WTC11 (cell line): ENCODE measurements around the gene MAP1LC3B. TPM values are rescaled to one million over a fixed set of nuclear protein-coding genes. Genes with fewer than 3 reads are reported as not detected.

Experiments
- ATAC-seq: fragments of 200-7000 bp; cut with Tn5 transposase; 2 replicates; pipeline ENCODE4 v1.10.0; 2021; ENCODE audit warnings: mild to moderate bottlenecking, moderate library complexity
- Bru-seq: library from RNA; stranded (reverse); fragments of 400-500 nt; gene quantifications from one replicate; lab custom pipeline; 2021; lab: Mats Ljungman, UMichigan
- CTCF ChIA-PET: fragments of 300-600 bp; sonication (Branson Sonifier 250); formaldehyde crosslinking; loops from one replicate; lab custom pipeline; 2021; ENCODE audit warnings: antibody characterized with exemption; lab: Charles Lee
- POLR2A ChIA-PET: fragments of 350-600 bp; sonication (Branson Sonifier 250); formaldehyde crosslinking; loops from one replicate; lab custom pipeline; 2021; ENCODE audit warnings: antibody characterized with exemption; lab: Charles Lee
- DNase-seq: peaks from one replicate; pipeline ENCODE4 v3.0.0; 2021; ENCODE audit warnings: low spot score
- H3K27ac Mint-ChIP-seq: 2 replicates; pipeline ENCODE4 v1.8.0; 2021; ENCODE audit warnings: mixed read lengths
- H3K27me3 Mint-ChIP-seq: 2 replicates; pipeline ENCODE4 v1.8.0; 2021; ENCODE audit warnings: low read depth, mild to moderate bottlenecking, moderate library complexity, mixed read lengths
- H3K36me3 Mint-ChIP-seq: 2 replicates; pipeline ENCODE4 v1.8.0; 2021; ENCODE audit warnings: mixed read lengths
- H3K4me1 Mint-ChIP-seq: 2 replicates; pipeline ENCODE4 v1.8.0; 2022; ENCODE audit warnings: mixed read lengths
- H3K4me3 Mint-ChIP-seq: 2 replicates; pipeline ENCODE4 v1.8.0; 2021; ENCODE audit warnings: mild to moderate bottlenecking, moderate library complexity, mixed read lengths
- H3K9me3 Mint-ChIP-seq: 2 replicates; pipeline ENCODE4 v1.8.0; 2021; ENCODE audit warnings: mixed read lengths
- CBFB ChIP-seq: sonication (generic); formaldehyde crosslinking; IDR thresholded peaks from 2 replicates; pipeline ENCODE4 v1.8.1; 2022; ENCODE audit warnings: mild to moderate bottlenecking, low read depth, missing genetic modification reagents
- E2F1 ChIP-seq: sonication (generic); formaldehyde crosslinking; IDR thresholded peaks from 2 replicates; pipeline ENCODE4 v1.8.0; 2022; ENCODE audit warnings: mild to moderate bottlenecking, missing genetic modification reagents
- E2F5 ChIP-seq: sonication (generic); formaldehyde crosslinking; IDR thresholded peaks from 2 replicates; pipeline ENCODE4 v1.8.1; 2022; ENCODE audit warnings: mild to moderate bottlenecking, moderate library complexity, missing genetic modification reagents
- EMX1 ChIP-seq: fragments of 250-450 bp; sonication (Bioruptor Pico); IDR thresholded peaks from 2 replicates; pipeline ENCODE4 v1.8.0; 2021; ENCODE audit warnings: mild to moderate bottlenecking
- ESRRA ChIP-seq: sonication (generic); formaldehyde crosslinking; IDR thresholded peaks from 2 replicates; pipeline ENCODE4 v1.8.1; 2022; ENCODE audit warnings: mild to moderate bottlenecking, missing genetic modification reagents, borderline replicate concordance
- ETV6 ChIP-seq: sonication (generic); formaldehyde crosslinking; IDR thresholded peaks from 2 replicates; pipeline ENCODE4 v1.8.1; 2022; ENCODE audit warnings: mild to moderate bottlenecking, missing genetic modification reagents
- FOXP1 ChIP-seq: sonication (generic); formaldehyde crosslinking; IDR thresholded peaks from 2 replicates; pipeline ENCODE4 v1.8.0; 2022; ENCODE audit warnings: missing genetic modification reagents, mild to moderate bottlenecking, moderate library complexity, borderline replicate concordance
- GTF2I ChIP-seq: fragments of 250-450 bp; sonication (Bioruptor Pico); conservative IDR thresholded peaks from 2 replicates; pipeline ENCODE4 v1.4.0; 2021; ENCODE audit warnings: mild to moderate bottlenecking
- HMGXB4 ChIP-seq: sonication (generic); formaldehyde crosslinking; IDR thresholded peaks from 2 replicates; pipeline ENCODE4 v1.8.1; 2023; ENCODE audit warnings: mild to moderate bottlenecking, moderate library complexity, missing genetic modification reagents
- JUN ChIP-seq: sonication (generic); formaldehyde crosslinking; IDR thresholded peaks from 2 replicates; pipeline ENCODE4 v1.8.0; 2023; ENCODE audit warnings: mild to moderate bottlenecking, missing genetic modification reagents
- KAT7 ChIP-seq: sonication (generic); formaldehyde crosslinking; IDR thresholded peaks from 2 replicates; pipeline ENCODE4 v1.8.1; 2023; ENCODE audit warnings: missing genetic modification reagents, mild to moderate bottlenecking, borderline replicate concordance
- MLX ChIP-seq: sonication (generic); formaldehyde crosslinking; IDR thresholded peaks from 2 replicates; pipeline ENCODE4 v1.8.1; 2023; ENCODE audit warnings: mild to moderate bottlenecking, missing genetic modification reagents, moderate library complexity
- NFE2L1 ChIP-seq: sonication (generic); formaldehyde crosslinking; IDR thresholded peaks from 2 replicates; pipeline ENCODE4 v1.8.1; 2023; ENCODE audit warnings: missing genetic modification reagents
- NFYB ChIP-seq: sonication (generic); formaldehyde crosslinking; conservative IDR thresholded peaks from 2 replicates; pipeline ENCODE4 v1.8.0; 2022; ENCODE audit warnings: low read depth, missing genetic modification reagents
- NR2C2 ChIP-seq: sonication (generic); formaldehyde crosslinking; IDR thresholded peaks from 2 replicates; pipeline ENCODE4 v1.8.0; 2022; ENCODE audit warnings: mild to moderate bottlenecking, missing genetic modification reagents
- SOX15 ChIP-seq: fragments of 250-450 bp; sonication (Bioruptor Pico); IDR thresholded peaks from 2 replicates; pipeline ENCODE4 v1.9.0; 2021; ENCODE audit warnings: mild to moderate bottlenecking
- SP1 ChIP-seq: sonication (generic); formaldehyde crosslinking; conservative IDR thresholded peaks from 2 replicates; pipeline ENCODE4 v1.8.1; 2022; ENCODE audit warnings: missing genetic modification reagents
- TEAD1 ChIP-seq: sonication (generic); formaldehyde crosslinking; IDR thresholded peaks from 2 replicates; pipeline ENCODE4 v1.8.0; 2022; ENCODE audit warnings: mild to moderate bottlenecking, missing genetic modification reagents
- TEAD4 ChIP-seq: sonication (generic); formaldehyde crosslinking; IDR thresholded peaks from 2 replicates; pipeline ENCODE4 v1.8.0; 2022; ENCODE audit warnings: mild to moderate bottlenecking, missing genetic modification reagents
- USF2 ChIP-seq: sonication (generic); formaldehyde crosslinking; IDR thresholded peaks from 2 replicates; pipeline ENCODE4 v1.8.1; 2023; ENCODE audit warnings: mild to moderate bottlenecking, missing genetic modification reagents, moderate library complexity
- ZNF138 ChIP-seq: sonication (generic); formaldehyde crosslinking; conservative IDR thresholded peaks from 2 replicates; pipeline ENCODE4 v1.8.1; 2022; ENCODE audit warnings: mild to moderate bottlenecking, moderate library complexity, missing genetic modification reagents
- ZNF232 ChIP-seq: sonication (generic); formaldehyde crosslinking; IDR thresholded peaks from 2 replicates; pipeline ENCODE4 v1.8.0; 2022; ENCODE audit warnings: mild to moderate bottlenecking, missing genetic modification reagents
- ZNF416 ChIP-seq: fragments of 250-450 bp; sonication (Bioruptor Pico); IDR thresholded peaks from 2 replicates; pipeline ENCODE4 v1.9.0; 2021; ENCODE audit warnings: mild to moderate bottlenecking, inconsistent platforms
- ZNF532 ChIP-seq: fragments of 250-450 bp; sonication (Bioruptor Pico); IDR thresholded peaks from 2 replicates; pipeline ENCODE4 v1.9.0; 2021; ENCODE audit warnings: mild to moderate bottlenecking, borderline replicate concordance
- long read RNA-seq, 3 experiments: library from RNA in 1 of 3; library from capped mRNA in 1 of 3; library from polyadenylated mRNA in 1 of 3; unstranded in 2 of 3; stranded (forward) in 1 of 3; transcript quantifications; one replicate each; pipeline ENCODE4 v2.0.0, GENCODE V29; 2021
- total RNA-seq: library from RNA; stranded (reverse); gene quantifications from 3 replicates; pipeline ENCODE4 v1.2.3, GENCODE V29; 2021

MAP1LC3B gene
- total RNA-seq, result 40.1 to 46.9 TPM (median 43.2 TPM) in 3 replicates
- Bru-seq, nascent RNA, result percentile 79 among the genes with signal in this experiment
- long read RNA-seq, experiment 1, transcript MAP1LC3B-201 (4 exons, 2,688 nt), result major isoform, 239 of 266 reads
- long read RNA-seq, experiment 1, partial matches to known transcripts, result 2 of 266 reads
- long read RNA-seq, experiment 1, other reads (novel, unspliced or antisense), result 25 of 266 reads
- long read RNA-seq, experiment 2, transcript MAP1LC3B-201 (4 exons, 2,688 nt), result major isoform, 74 of 105 reads
- long read RNA-seq, experiment 2, partial matches to known transcripts, result 3 of 105 reads
- long read RNA-seq, experiment 2, other reads (novel, unspliced or antisense), result 28 of 105 reads
- long read RNA-seq, experiment 3, transcript MAP1LC3B-201 (4 exons, 2,688 nt), result major isoform, 9 of 29 reads
- long read RNA-seq, experiment 3, partial matches to known transcripts, result 0 of 29 reads
- long read RNA-seq, experiment 3, other reads (novel, unspliced or antisense), result 20 of 29 reads

- ChIA-PET POLR2A (interaction anchor here (1.0 kb wide), 1 partner anchor 8 kb away, joined by 6 read pairs; the partner anchor contains the start of gene FBXO31), CTCF (interaction anchor here (1.0 to 2.4 kb wide), 4 partner anchors 9 to 244 kb away, joined by 3 to 7 read pairs (median 5); partner anchors contain the start of gene FBXO31)
- Mint-ChIP-seq H3K4me3 (peak within 1 kb of the TSS; percentile 87), H3K27me3 (peaks cover 3% of the 10 kb centered on the region; the same call in 1 of the 2 replicates), H3K4me1 (peaks cover 40% of the 10 kb centered on the region), H3K27ac (peak within 1 kb of the TSS; percentile 91), H3K36me3 (peaks cover 2% of the 10 kb centered on the region; the same call in 1 of the 2 replicates), H3K9me3 (no peaks in the 10 kb centered on the region)
- DNase-seq, result peak; percentile 97
- peak; percentile 61 for ATAC-seq
- 0 out of 2 replicates have a peak, but pooled peaks have one; percentile 76 for TF ChIP-seq ZNF232 (CRISPR knock-in tag)
- TF ChIP-seq USF2, result peak; percentile 98
- no peak for TF ChIP-seq TEAD4
- no peak for TF ChIP-seq EMX1 (CRISPR knock-in tag)
- no peak for TF ChIP-seq ZNF532 (CRISPR knock-in tag)
- peak; percentile 69 for TF ChIP-seq FOXP1
- TF ChIP-seq JUN (CRISPR knock-in tag), result 0 out of 2 replicates have a peak, but pooled peaks have one; percentile 20
- TF ChIP-seq SOX15 (CRISPR knock-in tag), result no peak
- TF ChIP-seq ZNF138 (CRISPR knock-in tag), result no peak
- TF ChIP-seq CBFB (CRISPR knock-in tag), result 0 out of 2 replicates have a peak, but pooled peaks have one; percentile 75
- peak; percentile 87 for TF ChIP-seq HMGXB4
- peak; percentile 34; the same call in 1 of the 2 replicates for TF ChIP-seq ZNF416 (CRISPR knock-in tag)
- TF ChIP-seq MLX (CRISPR knock-in tag), result no peak
- 0 out of 2 replicates have a peak, but pooled peaks have one; percentile 56 for TF ChIP-seq E2F5
- TF ChIP-seq ETV6 (CRISPR knock-in tag), result peak; percentile 90
- peak; percentile 75 for TF ChIP-seq TEAD1 (CRISPR knock-in tag)
- TF ChIP-seq E2F1, result no peak
- no peak for TF ChIP-seq NR2C2 (CRISPR knock-in tag)
- 0 out of 2 replicates have a peak, but pooled peaks have one; percentile 38 for TF ChIP-seq NFE2L1 (CRISPR knock-in tag)
- TF ChIP-seq NFYB (CRISPR knock-in tag), result peak; percentile 73
- peak; percentile 100 for TF ChIP-seq SP1
- TF ChIP-seq GTF2I (CRISPR knock-in tag), result no peak
- TF ChIP-seq ESRRA (CRISPR knock-in tag), result peak; percentile 58; the same call in 1 of the 2 replicates
- peak; percentile 61; the same call in 1 of the 2 replicates for TF ChIP-seq KAT7
These were observed at the start of gene MAP1LC3B for GRCh38 chr16:87391950-87392820. Gene MAP1LC3B (plus strand): TSS chr16:87392336. CDS start chr16:87392428, 92 bp downstream.
